ENCODE measurements around the gene PRMT6.
"Not testable (repeated sequence)": the region's sequence is repeated elsewhere in the genome, so short reads cannot be mapped to it uniquely, and the experiment has no call there.

PRMT6 gene

DNA sequence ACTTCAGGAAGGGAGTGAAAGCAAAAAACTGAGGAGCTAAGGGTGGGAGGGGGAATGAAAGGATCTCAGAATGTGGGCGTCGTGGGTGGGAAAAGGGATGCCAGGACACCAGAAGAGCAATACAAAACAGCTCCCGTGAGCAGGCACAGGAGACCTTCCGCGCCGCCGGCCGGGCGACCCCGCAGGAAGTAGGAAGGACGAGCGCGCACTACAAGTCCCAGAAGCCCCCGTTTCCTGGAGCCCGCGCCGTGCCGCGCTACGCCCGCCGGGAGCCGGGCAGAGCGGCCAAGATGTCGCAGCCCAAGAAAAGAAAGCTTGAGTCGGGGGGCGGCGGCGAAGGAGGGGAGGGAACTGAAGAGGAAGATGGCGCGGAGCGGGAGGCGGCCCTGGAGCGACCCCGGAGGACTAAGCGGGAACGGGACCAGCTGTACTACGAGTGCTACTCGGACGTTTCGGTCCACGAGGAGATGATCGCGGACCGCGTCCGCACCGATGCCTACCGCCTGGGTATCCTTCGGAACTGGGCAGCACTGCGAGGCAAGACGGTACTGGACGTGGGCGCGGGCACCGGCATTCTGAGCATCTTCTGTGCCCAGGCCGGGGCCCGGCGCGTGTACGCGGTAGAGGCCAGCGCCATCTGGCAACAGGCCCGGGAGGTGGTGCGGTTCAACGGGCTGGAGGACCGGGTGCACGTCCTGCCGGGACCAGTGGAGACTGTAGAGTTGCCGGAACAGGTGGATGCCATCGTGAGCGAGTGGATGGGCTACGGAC, at the start of gene PRMT6:
TSS of gene PRMT6 (plus strand) at position 249 of the 771 bp plus-strand sequence. CDS start at position 291, 42 bp downstream.
- no peak for TF ChIP-seq CTCF (IDR thresholded peaks at IDR 0.05; ENCODE audit: low read depth, low read length)
- H3K4me3 ChIP-seq (ENCODE audit: low read depth, low read length) = peak within 1 kb of the TSS; percentile 92

GRCh38 chr1:107009281-107009680, 47.2 kb upstream of the PRMT6 start:
- H3K4me3 ChIP-seq (ENCODE audit: low read depth, low read length) = no peak overlapping the region
- TF ChIP-seq CTCF (IDR thresholded peaks at IDR 0.05; ENCODE audit: low read depth, low read length) = no peak

DNA sequence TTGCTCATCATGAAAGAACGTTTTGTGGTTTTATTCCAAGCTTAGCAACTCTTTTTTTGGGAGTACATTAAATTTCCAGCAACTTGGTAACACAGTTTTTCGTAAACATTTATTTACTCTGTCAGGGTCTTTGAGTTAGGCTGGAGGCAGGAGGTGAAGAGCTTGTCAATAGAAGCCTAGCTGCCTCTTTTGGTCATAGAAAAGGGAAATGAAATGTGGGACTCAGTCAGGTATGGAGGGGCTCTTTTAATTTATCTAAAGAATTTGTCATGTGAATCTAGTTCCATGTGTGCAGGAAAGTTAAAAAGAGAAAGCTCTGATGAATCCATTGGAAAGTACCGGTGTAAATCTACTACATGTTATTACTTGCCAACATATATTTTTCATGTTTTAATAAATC, 45.9 kb upstream of the PRMT6 start:
- TF ChIP-seq CTCF (IDR thresholded peaks at IDR 0.05; ENCODE audit: low read depth, low read length) = no peak
- H3K4me3 ChIP-seq (ENCODE audit: low read depth, low read length) = no peak overlapping the region

DNA sequence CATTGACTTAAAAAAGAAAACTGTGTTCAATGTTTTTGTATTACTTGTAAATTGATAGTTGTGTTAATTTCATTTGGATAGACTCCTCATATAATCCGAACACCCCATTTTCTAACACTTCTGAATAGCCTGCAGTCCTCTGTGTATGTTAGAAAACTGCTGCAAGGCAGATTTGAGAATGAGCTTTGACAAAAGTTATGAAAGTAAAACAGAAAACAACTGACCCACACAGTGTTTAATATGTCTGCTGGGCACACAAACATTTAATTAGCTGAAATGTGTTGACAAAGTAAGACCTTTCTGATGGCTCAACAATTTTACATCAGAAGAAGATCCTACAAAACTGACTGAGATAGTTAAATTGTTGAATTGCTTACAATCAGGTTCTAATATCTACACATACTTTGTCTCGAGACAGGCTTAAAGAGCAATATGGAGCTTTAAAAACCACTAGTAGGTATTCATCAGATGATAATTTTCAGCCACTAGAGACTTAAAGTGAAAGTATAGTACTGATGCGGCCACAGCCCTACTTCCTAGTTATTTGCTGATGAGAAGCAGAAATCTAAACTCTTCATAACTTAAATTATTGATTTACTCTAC, 40.0 kb upstream of the PRMT6 start:
- H3K4me3 ChIP-seq (ENCODE audit: low read depth, low read length) = no peak overlapping the region
- TF ChIP-seq CTCF (IDR thresholded peaks at IDR 0.05; ENCODE audit: low read depth, low read length) = no peak

DNA sequence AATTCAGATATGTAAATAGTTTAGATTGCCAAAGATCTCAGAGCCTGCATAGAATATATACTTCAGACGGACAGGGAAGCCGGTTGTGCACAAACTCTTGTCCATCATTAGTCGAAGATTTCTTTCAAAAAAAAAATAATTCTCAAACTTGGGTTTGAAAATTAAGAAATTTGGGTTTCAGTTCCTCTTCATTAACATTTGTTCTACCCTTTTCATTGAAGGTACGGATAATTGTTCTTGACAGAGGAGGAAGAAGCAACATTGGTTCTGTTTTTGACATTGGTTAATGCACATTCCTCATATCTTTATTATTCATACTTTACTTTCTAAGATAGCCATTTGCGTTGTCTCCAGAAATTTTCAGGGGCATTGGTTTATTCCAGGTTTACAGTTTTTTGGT, 38.0 kb upstream of the PRMT6 start:
- TF ChIP-seq CTCF (IDR thresholded peaks at IDR 0.05; ENCODE audit: low read depth, low read length) = no peak
- no peak overlapping the region for H3K4me3 ChIP-seq (ENCODE audit: low read depth, low read length)

- H3K4me3 ChIP-seq (ENCODE audit: low read depth, low read length) = no peak overlapping the region
- TF ChIP-seq CTCF (IDR thresholded peaks at IDR 0.05; ENCODE audit: low read depth, low read length) = no peak
These were observed 37.3 kb upstream of the PRMT6 start for GRCh38 chr1:107019166-107019565.

- not testable (repeated sequence) for H3K4me3 ChIP-seq (ENCODE audit: low read depth, low read length)
These were observed 17.6 kb upstream of the PRMT6 start for GRCh38 chr1:107038874-107039273.

DNA sequence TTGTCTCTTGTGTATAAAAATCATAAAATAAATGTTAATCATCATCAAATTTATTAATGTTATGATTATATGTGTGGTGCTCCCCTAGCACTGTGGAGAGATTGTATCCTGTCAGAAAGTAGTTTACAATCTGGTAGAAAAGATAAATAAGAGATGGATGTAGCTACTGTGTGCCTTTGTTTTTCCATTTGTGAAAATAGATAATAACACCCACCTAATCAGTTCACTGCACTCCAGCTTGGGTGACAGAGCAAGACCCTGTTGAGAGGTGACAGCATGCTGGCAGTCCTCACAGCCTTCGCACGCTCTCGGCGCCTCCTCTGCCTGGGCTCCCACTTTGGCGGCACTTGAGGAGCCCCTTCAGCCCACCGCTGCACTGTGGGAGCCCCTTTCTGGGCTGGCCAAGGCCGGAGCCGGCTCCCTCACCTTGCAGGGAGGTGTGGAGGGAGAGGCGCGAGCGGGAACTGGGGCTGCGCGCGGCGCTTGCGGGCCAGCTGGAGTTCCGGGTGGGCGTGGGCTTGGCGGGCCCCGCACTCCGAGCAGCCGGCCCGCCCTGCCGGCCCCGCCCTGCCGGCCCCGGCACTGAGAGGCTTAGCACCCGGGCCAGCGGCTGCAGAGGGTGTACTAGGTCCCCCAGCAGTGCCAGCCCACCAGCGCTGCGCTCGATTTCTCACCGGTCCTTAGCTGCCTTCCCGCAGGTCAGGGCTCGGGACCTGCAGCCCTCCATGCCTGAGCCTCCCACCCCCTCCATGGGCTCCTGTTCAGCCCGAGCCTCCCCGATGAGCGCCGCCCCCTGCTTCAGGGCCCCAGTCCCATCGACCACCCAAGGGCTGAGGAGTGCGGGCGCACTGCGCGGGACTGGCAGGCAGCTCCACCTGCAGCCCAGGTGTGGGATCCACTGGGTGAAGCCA, 11.9 kb upstream of the PRMT6 start:
- H3K4me3 ChIP-seq (ENCODE audit: low read depth, low read length) = not testable (repeated sequence)

Data from WI38 (cell line).